ENCODE results near the gene TMEM119.

Gene TMEM119

DNA sequence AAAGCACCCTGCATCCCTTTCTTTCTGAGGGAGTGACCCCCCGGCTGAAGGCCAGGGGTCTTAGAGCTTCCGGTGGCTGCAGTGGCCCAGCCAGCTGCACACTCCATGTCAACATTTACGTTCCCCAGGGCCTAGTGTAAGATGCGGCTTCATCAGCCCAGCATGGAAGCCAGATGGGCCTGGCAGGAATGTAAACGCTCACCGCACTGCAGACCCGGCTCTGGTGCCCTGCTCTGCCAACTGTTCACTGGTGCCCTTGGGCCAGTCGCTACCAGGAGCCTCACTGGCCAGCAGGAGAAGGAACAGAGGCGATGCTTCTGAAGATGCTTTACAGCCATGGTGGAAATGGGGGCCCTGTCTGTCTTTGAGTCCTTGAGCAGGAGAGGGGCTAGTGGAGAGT, 8.6 kb upstream of the TMEM119 start:
- FAIRE-seq, result no peak
- TF ChIP-seq, protein P1, sequence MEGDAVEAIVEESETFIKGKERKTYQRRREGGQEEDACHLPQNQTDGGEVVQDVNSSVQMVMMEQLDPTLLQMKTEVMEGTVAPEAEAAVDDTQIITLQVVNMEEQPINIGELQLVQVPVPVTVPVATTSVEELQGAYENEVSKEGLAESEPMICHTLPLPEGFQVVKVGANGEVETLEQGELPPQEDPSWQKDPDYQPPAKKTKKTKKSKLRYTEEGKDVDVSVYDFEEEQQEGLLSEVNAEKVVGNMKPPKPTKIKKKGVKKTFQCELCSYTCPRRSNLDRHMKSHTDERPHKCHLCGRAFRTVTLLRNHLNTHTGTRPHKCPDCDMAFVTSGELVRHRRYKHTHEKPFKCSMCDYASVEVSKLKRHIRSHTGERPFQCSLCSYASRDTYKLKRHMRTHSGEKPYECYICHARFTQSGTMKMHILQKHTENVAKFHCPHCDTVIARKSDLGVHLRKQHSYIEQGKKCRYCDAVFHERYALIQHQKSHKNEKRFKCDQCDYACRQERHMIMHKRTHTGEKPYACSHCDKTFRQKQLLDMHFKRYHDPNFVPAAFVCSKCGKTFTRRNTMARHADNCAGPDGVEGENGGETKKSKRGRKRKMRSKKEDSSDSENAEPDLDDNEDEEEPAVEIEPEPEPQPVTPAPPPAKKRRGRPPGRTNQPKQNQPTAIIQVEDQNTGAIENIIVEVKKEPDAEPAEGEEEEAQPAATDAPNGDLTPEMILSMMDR (IDR thresholded peaks at IDR 0.05; ENCODE audit: insufficient read depth, missing control alignments), result no peak

GRCh38 chr12:108605690-108606406, 8.0 kb upstream of the TMEM119 start:
- TF ChIP-seq, protein P1 (IDR thresholded peaks at IDR 0.05; ENCODE audit: insufficient read depth, missing control alignments), result no peak
- FAIRE-seq, result no peak

More for the DNA sequence above, 8.6 kb upstream of the TMEM119 start:
- DNase-seq (ENCODE audit: insufficient read length, low spot score), result no peak

GRCh38 chr12:108605000-108605689, 7.3 kb upstream of the TMEM119 start:
- DNase-seq (ENCODE audit: insufficient read length, low spot score) (no peak), FAIRE-seq (no peak)
- TF ChIP-seq, protein P1 (IDR thresholded peaks at IDR 0.05; ENCODE audit: insufficient read depth, missing control alignments), result no peak

More at GRCh38 chr12:108605690-108606406, 8.0 kb upstream of the TMEM119 start:
- no peak for DNase-seq (ENCODE audit: insufficient read length, low spot score)

DNA sequence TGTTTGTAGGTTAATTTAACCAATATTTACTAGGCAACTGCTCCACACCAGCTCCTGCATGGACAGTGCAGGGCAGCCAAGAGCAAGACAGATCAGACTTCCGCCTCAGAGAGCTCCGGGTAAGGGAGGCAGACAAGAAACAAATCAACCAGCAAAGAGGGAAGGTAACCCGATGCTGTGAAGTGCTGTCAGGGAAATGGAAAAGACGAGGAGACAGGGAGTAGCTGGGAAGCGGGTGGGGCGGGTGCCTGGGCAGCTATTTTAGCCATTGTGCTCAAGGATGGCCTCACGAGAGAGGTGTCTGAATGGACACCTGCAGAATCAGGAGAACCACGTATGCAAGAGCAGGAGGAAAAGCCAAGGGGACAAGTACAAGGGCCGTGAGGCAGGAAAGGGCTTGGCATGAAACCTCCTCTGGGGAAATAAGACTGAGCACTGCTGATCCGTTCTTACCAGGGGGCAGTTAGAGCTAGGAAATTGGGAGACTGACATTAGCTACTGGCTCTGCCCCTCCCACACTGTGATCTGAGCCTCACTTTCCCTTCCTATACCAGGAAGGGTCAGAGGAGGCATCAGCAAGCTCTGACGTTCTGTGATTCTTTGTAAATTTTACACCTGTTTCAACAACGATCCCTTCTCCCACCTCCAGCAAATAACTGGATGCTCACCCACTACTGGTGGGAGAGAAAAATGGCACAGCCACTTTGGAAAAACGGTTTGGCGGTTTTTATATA, 6.5 kb upstream of the TMEM119 start:
- DNase-seq (ENCODE audit: insufficient read length, low spot score), result no peak
- TF ChIP-seq, protein P1 (IDR thresholded peaks at IDR 0.05; ENCODE audit: insufficient read depth, missing control alignments), result no peak
- FAIRE-seq, result no peak

DNA sequence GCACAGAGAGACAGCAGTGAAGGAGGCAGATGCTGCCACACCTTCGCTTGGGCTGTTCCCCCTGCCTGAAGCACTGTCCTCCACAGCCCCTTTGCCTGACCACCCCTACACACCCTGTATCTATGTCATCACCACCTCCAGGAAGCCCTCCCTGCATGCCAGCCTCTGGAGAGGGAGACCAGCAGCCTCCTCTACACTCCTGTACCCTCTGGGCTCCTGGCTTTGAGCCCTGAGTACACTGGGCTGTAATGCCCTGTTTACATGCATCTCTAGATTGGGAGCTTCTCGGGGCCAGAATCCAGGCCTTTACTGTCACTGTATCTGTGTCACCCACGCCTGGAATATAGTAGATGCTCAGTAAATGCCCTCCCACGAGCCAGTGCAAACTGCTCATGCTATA, 5.9 kb upstream of the TMEM119 start:
- DNase-seq (ENCODE audit: insufficient read length, low spot score), result no peak
- no peak for FAIRE-seq
- TF ChIP-seq, protein P1 (IDR thresholded peaks at IDR 0.05; ENCODE audit: insufficient read depth, missing control alignments), result no peak

DNA sequence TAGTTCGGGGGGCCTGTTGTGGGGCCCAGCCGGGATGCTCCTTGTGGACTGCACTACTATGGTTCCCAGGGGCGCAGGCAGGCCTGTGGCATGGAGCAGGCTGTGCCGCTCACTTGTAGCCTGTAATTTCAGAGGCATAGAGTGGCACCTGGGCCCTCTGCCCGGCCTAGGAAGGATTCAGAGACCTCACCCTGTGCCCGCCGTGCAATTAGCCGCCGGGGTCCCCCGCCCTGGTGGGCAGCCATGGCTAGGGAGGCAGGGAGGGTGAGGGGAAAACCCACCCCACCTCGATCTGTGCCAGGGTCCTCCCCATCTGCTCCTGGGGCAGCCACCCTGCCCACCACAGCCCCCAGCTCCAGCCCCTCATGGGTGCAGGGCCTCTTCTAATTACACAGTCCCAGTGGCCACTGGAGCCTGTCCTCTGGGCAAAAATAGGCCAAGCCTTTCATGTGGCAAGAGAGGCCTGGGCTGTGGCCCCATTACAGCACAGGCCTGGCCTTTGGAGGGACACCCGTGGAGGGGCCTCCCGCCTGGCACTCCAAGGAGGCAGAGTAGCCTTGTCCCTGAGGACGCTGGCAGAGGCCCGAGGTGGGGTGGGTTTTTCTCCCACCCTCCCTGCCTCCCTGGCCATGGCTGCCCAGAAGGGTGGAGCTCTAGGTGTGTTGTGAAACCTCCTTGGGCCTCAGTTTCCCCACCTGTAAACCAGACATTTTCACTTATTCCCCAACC, 5.3 kb upstream of the TMEM119 start:
- TF ChIP-seq, protein P1 (IDR thresholded peaks at IDR 0.05; ENCODE audit: insufficient read depth, missing control alignments), result no peak
- FAIRE-seq (no peak), DNase-seq (ENCODE audit: insufficient read length, low spot score) (no peak)
